ENCODE results near the gene FIGN.

- TF ChIP-seq EZH2 (IDR thresholded peaks at IDR 0.05; ENCODE audit: borderline replicate concordance, low read depth, low read length, severe bottlenecking) (no peak), CTCF (IDR thresholded peaks at IDR 0.05; ENCODE audit: extremely low read depth in 1 of 2, insufficient read depth in 1 of 2, low read depth in 1 of 2, low read length in 2 of 2) (no peak), MAX (IDR thresholded peaks at IDR 0.05; ENCODE audit: insufficient read depth, insufficient read length) (no peak), FOS (IDR thresholded peaks at IDR 0.05; ENCODE audit: borderline replicate concordance, insufficient read depth, low read length) (no peak), POLR2A (IDR thresholded peaks at IDR 0.05; ENCODE audit: low read depth, low read length) (no peak), POLR2AphosphoS5 (IDR thresholded peaks at IDR 0.05; ENCODE audit: insufficient read depth, low read depth, low read length) (no peak)
Observed at GRCh38 chr2:163613266-163613731, 122.5 kb downstream of the FIGN start.
